AG09319 (cell line): Measurements from ENCODE around the gene TTC1.
"Not testable (repeated sequence)": the region's sequence is repeated elsewhere in the genome, so short reads cannot be mapped to it uniquely, and the experiment has no call there.

Experiments
- DNase-seq: peaks from one replicate; pipeline ENCODE4 v3.0.0-alpha.2; 2010; ENCODE audit warnings: low read depth; ENCODE audit errors: extremely low read depth
- TF ChIP-seq, protein P1 (sequence below): IDR thresholded peaks from 2 replicates; pipeline ENCODE4 v1.5.1; 2011; ENCODE audit warnings: low read depth, mild to moderate bottlenecking, inconsistent platforms, low read length, moderate library complexity

Gene TTC1, protein sequence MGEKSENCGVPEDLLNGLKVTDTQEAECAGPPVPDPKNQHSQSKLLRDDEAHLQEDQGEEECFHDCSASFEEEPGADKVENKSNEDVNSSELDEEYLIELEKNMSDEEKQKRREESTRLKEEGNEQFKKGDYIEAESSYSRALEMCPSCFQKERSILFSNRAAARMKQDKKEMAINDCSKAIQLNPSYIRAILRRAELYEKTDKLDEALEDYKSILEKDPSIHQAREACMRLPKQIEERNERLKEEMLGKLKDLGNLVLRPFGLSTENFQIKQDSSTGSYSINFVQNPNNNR

DNA sequence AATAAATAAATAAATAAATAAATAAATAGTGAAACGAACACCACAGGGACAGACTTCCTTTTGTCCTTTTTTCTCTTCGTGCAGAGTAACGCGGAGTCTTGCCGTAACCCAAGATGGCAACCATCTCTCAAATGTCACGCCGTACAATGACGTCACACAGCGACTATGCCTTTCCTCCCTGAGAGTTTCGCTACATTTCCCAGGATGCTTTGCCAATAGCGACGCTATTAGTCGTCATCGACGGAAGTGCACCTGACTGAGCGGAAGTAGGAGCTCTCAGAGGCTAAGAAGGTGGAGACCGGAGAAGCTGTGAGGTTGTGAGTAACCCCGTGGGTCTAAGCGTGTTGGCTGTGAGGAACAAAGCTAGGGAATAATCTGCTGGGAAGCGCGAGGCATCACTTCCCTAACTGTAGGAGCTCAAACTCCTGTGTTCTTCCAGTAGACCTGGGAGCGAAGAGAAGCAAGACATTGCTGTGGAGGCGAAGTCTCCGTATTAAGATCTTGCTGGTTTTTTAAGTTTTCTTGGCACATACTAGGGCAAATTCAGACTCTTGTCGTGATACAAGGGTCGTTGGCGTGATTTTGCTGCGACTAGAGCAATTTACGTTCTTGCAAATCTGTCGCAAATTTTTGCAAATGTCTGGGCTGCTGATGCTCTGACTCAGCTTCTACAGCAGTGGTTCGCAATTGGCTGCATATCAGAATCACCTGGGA, at the start of gene TTC1:
TSS of gene TTC1 (plus strand) at position 263 of the 714 bp plus-strand sequence. CDS start 1,390 bp downstream, outside the sequence.
- TF ChIP-seq, protein P1, sequence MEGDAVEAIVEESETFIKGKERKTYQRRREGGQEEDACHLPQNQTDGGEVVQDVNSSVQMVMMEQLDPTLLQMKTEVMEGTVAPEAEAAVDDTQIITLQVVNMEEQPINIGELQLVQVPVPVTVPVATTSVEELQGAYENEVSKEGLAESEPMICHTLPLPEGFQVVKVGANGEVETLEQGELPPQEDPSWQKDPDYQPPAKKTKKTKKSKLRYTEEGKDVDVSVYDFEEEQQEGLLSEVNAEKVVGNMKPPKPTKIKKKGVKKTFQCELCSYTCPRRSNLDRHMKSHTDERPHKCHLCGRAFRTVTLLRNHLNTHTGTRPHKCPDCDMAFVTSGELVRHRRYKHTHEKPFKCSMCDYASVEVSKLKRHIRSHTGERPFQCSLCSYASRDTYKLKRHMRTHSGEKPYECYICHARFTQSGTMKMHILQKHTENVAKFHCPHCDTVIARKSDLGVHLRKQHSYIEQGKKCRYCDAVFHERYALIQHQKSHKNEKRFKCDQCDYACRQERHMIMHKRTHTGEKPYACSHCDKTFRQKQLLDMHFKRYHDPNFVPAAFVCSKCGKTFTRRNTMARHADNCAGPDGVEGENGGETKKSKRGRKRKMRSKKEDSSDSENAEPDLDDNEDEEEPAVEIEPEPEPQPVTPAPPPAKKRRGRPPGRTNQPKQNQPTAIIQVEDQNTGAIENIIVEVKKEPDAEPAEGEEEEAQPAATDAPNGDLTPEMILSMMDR: no peak
- DNase-seq: peak; percentile 95

DNA sequence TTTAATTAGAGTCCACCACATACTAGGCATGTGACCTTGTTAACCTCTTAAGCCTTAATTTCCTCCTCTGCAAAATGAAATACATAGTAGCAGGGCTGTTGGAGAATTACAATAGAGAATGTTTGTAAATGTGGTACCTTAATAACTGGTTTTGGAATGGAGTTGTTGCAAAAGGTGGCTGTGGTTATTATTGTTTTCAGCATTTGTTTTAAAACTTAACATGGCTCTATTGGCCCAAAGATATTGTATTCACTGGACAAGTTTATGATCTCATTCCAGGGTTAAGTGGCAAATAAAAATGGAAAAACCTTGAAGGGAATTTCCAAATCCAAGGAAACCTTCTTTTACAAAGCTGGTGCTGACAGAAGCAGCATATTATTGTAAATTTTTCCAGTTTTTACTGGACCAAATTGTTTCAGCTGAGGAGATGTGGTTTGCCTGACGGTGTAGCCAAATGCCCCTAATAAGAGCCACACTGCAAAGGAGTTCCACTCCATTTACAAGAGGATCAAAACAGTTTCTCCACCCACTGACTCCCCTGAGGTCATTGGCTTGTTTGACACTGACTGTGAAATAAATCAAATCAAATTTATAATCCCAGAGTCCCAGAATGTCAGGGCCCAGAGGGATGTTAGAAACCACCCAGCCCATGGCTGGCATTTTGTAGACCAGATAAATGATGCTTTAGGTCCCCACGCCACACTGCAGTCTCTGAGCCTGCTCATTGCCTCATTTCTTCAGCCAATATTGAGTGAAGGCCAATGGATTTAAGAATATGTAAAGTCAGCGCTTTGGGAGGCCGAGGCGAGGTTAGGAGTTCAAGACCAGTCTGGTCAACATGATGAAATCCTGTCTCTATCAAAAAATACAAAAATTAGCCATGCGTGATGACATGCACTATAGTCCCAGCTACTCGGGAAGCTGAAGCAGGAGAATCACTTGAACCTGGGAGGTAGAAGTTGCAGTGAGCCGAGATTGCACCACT, 47.5 kb upstream of the TTC1 start:
- DNase-seq: no peak
- TF ChIP-seq, protein P1: no peak

DNA sequence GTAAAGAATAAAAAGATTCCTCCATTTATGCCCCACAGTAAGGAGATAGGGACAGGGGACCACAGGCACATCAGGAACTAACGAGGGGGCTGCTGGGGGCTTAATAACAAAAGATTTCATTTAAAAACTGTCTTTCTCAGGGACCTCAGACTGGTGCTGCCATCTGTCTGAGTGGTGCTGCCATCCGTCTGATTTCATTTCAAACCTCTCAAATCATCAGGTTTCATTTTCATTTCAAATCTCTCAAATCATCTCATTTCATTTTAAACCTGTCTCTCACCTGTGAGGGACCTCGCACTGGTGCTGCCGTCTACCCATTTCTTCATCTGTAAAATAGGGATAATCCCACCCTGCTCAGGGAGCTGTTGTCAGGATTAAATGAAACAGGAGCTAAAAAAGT, 46.7 kb upstream of the TTC1 start:
- TF ChIP-seq, protein P1: no peak
- no peak for DNase-seq

DNA sequence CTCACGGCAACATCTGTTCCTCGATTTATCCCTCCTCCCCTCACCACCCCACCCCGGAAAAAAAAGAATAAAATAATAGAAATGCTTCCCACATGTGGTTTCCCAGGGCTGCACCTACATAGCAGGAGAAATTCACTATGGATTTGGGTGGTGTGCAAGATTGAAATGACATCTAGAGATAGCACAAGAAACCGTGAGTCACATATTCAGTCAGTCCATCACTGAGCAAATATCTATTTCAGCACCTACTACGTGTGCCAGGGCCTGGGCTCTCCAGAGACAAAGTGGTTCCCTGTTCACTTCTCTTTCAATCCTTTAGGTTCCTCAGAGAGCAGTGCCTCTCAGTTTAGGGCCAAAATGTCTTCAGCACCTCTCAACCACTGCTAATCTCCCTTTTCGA, 45.0 kb upstream of the TTC1 start:
- TF ChIP-seq, protein P1: no peak
- no peak for DNase-seq

DNA sequence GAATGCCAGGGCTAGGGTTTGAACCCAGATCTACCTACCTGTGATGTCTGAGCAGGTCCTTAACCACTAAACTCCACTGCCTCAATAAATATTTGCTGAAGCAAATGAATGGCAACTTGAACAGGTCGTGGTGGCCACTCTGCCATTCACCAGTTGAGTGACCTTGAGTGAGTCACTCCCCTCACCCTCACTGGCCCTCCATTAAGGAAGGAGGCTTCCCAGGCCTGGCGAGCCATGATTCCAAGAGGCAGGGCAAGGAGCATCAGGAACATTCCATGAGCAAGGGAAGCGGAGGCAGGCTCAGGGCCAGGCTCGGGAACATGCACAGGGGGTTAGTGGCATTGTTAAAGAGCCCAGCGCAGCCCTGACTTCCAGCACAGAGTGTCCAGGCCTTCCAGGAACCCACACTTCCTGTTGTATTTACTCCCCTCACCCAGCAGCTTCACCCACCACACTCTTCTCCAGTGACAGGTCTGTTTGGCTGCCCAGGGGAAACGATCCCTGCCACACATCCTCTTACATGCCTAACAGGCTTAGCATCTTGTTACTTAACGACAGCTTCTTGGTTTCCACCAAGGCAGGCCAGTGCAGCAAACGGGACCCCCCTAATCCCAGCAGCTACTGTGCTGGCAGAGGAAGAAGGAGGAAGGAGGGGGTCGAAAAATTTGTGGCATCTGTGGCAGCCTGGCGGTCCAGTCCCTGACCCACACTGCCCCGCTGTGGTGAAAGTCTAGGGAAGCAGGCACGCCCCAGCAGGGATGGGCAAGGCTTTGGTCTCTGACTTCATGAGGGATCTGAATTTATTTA, 43.7 kb upstream of the TTC1 start:
- TF ChIP-seq, protein P1: peak; percentile 78
- DNase-seq: no peak

DNA sequence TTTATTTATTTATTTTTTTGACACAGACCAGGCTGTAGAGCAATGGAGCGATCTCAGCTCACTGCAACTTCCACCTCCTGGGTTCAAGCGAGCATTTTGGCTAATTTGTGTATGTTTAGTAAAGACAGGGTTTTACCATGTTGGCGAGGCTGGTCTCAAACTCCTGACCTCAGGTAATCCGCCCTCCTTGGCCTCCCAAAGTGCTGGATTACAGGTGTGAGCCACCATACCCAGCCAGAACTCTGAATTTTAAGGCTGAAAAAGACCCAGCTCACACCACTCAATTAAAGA, 43.2 kb upstream of the TTC1 start:
- not testable (repeated sequence) for DNase-seq

DNA sequence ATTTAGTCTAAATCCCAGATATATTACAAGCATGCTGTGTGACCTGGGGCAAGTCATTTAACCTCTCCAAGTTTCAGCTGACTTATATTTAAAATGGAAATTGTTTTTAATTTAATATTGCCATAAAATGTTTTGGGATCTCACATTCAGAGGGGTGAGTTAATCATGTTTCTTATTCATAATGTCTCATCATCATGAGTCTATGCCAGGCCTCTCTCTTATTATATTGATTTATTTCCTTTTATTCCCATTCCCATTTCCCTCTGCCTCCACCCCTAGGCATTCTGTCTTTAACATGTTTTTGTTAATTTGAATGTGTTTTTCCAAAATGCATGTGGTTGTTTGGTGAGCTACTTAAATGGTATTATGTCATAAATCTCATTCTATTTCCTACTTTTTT, 39.0 kb upstream of the TTC1 start:
- no peak for DNase-seq
- TF ChIP-seq, protein P1: no peak
